Measurements from ENCODE around the gene DUOX2.
"Not testable (repeated sequence)": the region's sequence is repeated elsewhere in the genome, so short reads cannot be mapped to it uniquely, and the experiment has no call there.

GRCh38 chr15:45062301-45062700 lies 51.7 kb downstream of the DUOX2 start:
- not testable (repeated sequence) for TF ChIP-seq POLR2A (IDR thresholded peaks at IDR 0.05; ENCODE audit: low read length); GATA1 (IDR thresholded peaks at IDR 0.05; ENCODE audit: low read depth, low read length)
